ENCODE data around the gene MEIG1. TPM values are rescaled to one million over a fixed set of nuclear protein-coding genes. Genes with fewer than 3 reads are reported as not detected.
A peak's percentile ranks its signal among the peaks of the same experiment; 100 is the strongest.
"Not testable (repeated sequence)": the region's sequence is repeated elsewhere in the genome, so short reads cannot be mapped to it uniquely, and the experiment has no call there.

MEIG1 gene
- total and polyA plus RNA-seq, 9 donors: 0.67 to 0.69 TPM; not detected in 7

GRCh38 chr10:14993500-14994455 lies 34.6 kb downstream of the MEIG1 start:
- intact Hi-C loops (cut with DNase I); H3K4me3 ChIP-seq; H3K36me3 ChIP-seq; H3K4me1 ChIP-seq (ENCODE audit: insufficient read depth); H3K27me3 ChIP-seq; H3K9me3 ChIP-seq; H3K27ac ChIP-seq; DNase-seq: not testable (repeated sequence)
- 62 to 68% (median 64%) methylated on average over 32 of the region's 32 CpGs for WGBS, 3 donors

DNA sequence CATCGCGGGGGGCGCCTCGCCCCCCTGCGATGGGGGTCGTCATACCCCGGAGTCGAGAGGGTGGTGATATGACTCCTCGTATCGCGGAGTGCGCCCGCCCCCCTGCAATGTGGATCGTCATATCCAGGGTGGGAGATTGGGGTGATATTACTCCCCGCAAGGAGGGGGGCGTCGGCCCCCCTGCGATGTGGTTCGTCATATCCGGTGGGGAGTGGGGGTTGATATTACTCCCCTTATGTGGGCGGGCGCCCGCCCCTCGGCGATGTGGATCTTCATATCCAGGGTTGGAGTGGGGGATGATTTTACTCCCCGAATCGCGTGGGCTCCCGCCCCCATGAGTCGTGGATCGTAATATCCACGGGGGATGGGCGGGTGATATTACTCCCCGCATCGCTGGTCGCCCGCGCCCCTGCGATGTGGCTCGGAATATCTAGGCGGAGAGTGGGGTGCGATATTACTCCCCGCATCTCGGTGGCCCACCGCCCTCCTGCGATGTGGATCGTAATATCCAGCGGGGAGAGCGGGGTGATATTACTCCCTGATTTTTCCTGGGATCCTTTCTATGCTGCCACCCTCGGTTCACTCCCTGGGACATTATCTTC lies 36.9 kb downstream of the MEIG1 start:
- H3K36me3 ChIP-seq: no peaks in the 10 kb centered on the region
- no peaks in the 10 kb centered on the region for H3K4me1 ChIP-seq (ENCODE audit: insufficient read depth)
- intact Hi-C loops (cut with DNase I): no loop called here
- no peak overlapping the region for H3K27ac ChIP-seq
- no peak overlapping the region for H3K4me3 ChIP-seq
- no peaks in the 10 kb centered on the region for H3K9me3 ChIP-seq
- H3K27me3 ChIP-seq: no peaks in the 10 kb centered on the region
- WGBS, 3 donors: 66 to 94% (median 78%) methylated on average over 49 to 50 of the region's 50 CpGs
- TF ChIP-seq POLR2A (IDR thresholded peaks at IDR 0.05) (no peak), EP300 (IDR thresholded peaks at IDR 0.05) (no peak), CTCF (IDR thresholded peaks at IDR 0.05) (no peak)
- peak in 1 of 5 donors; percentile 29 for DNase-seq

DNA sequence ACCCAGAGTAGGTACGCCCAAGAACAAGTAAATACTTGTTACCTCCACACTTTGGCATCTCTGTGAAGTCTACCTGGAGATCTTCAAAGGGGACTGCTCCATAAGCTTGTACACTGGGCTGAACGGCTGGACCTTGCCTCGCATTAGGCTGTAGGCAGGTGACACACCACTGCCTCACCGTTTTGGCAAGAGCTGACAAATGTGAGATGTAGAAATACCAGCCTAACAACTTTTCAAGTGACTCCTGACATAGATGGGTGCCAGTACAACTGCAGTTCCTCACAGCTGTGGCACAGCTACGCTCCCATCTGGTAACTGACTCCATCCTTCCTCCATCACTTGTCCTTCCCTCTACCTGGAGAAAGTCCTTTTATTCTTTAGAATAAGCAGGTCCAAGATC lies 54.3 kb downstream of the MEIG1 start:
- H3K27me3 ChIP-seq; intact Hi-C loops (cut with DNase I); H3K4me3 ChIP-seq; H3K9me3 ChIP-seq; H3K36me3 ChIP-seq; H3K27ac ChIP-seq; DNase-seq; H3K4me1 ChIP-seq (ENCODE audit: insufficient read depth): not testable (repeated sequence)
- WGBS, 3 donors: 74 to 81% (median 76%) methylated on average over 5 of the region's 5 CpGs

GRCh38 chr10:15015451-15015850 lies 56.3 kb downstream of the MEIG1 start:
- TF ChIP-seq EP300 (IDR thresholded peaks at IDR 0.05) (no peak), CTCF (IDR thresholded peaks at IDR 0.05) (no peak), POLR2A (IDR thresholded peaks at IDR 0.05) (no peak)
- WGBS, 3 donors: 73 to 81% (median 76%) methylated on average over 7 of the region's 7 CpGs
- no peak for DNase-seq
- H3K27ac ChIP-seq: no peak overlapping the region
- H3K36me3 ChIP-seq: no peaks in the 10 kb centered on the region
- no peak overlapping the region for H3K4me3 ChIP-seq
- H3K27me3 ChIP-seq: no peaks in the 10 kb centered on the region
- H3K9me3 ChIP-seq: no peaks in the 10 kb centered on the region
- no peaks in the 10 kb centered on the region for H3K4me1 ChIP-seq (ENCODE audit: insufficient read depth)
- intact Hi-C loops (cut with DNase I): no loop called here

GRCh38 chr10:15020966-15021365 lies 61.8 kb downstream of the MEIG1 start:
- H3K36me3 ChIP-seq; H3K9me3 ChIP-seq; intact Hi-C loops (cut with DNase I); H3K27ac ChIP-seq; H3K4me3 ChIP-seq; H3K27me3 ChIP-seq; DNase-seq; H3K4me1 ChIP-seq (ENCODE audit: insufficient read depth): not testable (repeated sequence)
- 75 to 79% (median 79%) methylated on average over 3 to 5 of the region's 5 CpGs for WGBS, 3 donors

Other genes with a start within 250 kb of the MEIG1 start
- gene FAM107B, start 184.5 kb upstream of the MEIG1 start, total RNA-seq: 10 to 100 TPM in 6 of 7 donors, 1 to 10 TPM in 1; 6.0 to 19.1 (median 15.0) TPM
- gene FAM107B, start 184.5 kb upstream of the MEIG1 start, polyA plus RNA-seq: 10 to 100 TPM; 10.2 to 26.6 TPM
- gene CDNF, start 121.4 kb upstream of the MEIG1 start, total RNA-seq: 1 to 10 TPM; 1.5 to 6.0 (median 4.4) TPM
- gene CDNF, start 121.4 kb upstream of the MEIG1 start, polyA plus RNA-seq: 1 to 10 TPM; 2.9 to 3.4 TPM
- 10 to 100 TPM in 4 of 7 donors, 1 to 10 TPM in 3; 7.7 to 13.6 (median 10.6) TPM for gene HSPA14, start 121.1 kb upstream of the MEIG1 start, total RNA-seq
- 1 to 10 TPM; 7.5 to 7.8 TPM for gene HSPA14, start 121.1 kb upstream of the MEIG1 start, polyA plus RNA-seq
- 10 to 100 TPM in 3 of 7 donors, 1 to 10 TPM in 4; 9.2 to 15.1 (median 9.9) TPM for gene MSANTD7, start 121.1 kb upstream of the MEIG1 start, total RNA-seq
- 1 to 10 TPM; 6.7 to 9.3 TPM for gene MSANTD7, start 121.1 kb upstream of the MEIG1 start, polyA plus RNA-seq
- 10 to 100 TPM in 3 of 7 donors, 1 to 10 TPM in 4; 3.7 to 16.4 (median 9.0) TPM for gene SUV39H2, start 80.5 kb upstream of the MEIG1 start, total RNA-seq
- 1 to 10 TPM; 3.0 to 5.0 TPM for gene SUV39H2, start 80.5 kb upstream of the MEIG1 start, polyA plus RNA-seq
- 10 to 100 TPM in 3 of 7 donors, 1 to 10 TPM in 4; 6.3 to 12.9 (median 8.8) TPM for gene DCLRE1C, start 5.3 kb upstream of the MEIG1 start, total RNA-seq
- 10 to 100 TPM in 1 of 2 donors, 1 to 10 TPM in 1; 5.0 to 11.8 TPM for gene DCLRE1C, start 5.3 kb upstream of the MEIG1 start, polyA plus RNA-seq
- under 1 TPM in 1 of 7 donors, not detected in 6; 0.48 TPM for gene OLAH, start 84.6 kb downstream of the MEIG1 start, total RNA-seq
- under 1 TPM; 0.23 to 0.40 TPM for gene OLAH, start 84.6 kb downstream of the MEIG1 start, polyA plus RNA-seq
- gene ACBD7, start 129.4 kb downstream of the MEIG1 start, total RNA-seq: 1 to 10 TPM in 1 of 7 donors, under 1 TPM in 5, not detected in 1; 0.17 to 1.7 (median 0.48) TPM
- gene ACBD7, start 129.4 kb downstream of the MEIG1 start, polyA plus RNA-seq: under 1 TPM; 0.08 to 0.55 TPM
- 10 to 100 TPM in 5 of 7 donors, 1 to 10 TPM in 2; 9.1 to 19.2 (median 11.9) TPM for gene RPP38, start 138.0 kb downstream of the MEIG1 start, total RNA-seq
- gene RPP38, start 138.0 kb downstream of the MEIG1 start, polyA plus RNA-seq: 10 to 100 TPM; 16.5 to 20.7 TPM
- 10 to 100 TPM; 11.5 to 30.3 (median 26.3) TPM for gene NMT2, start 209.3 kb downstream of the MEIG1 start, total RNA-seq
- gene NMT2, start 209.3 kb downstream of the MEIG1 start, polyA plus RNA-seq: 10 to 100 TPM; 13.9 to 25.8 TPM